Tibial nerve (tissue), 4 donors: ENCODE results near the gene TLR3. TPM values are rescaled to one million over a fixed set of nuclear protein-coding genes. Genes with fewer than 3 reads are reported as not detected.
"Not testable (repeated sequence)": the region's sequence is repeated elsewhere in the genome, so short reads cannot be mapped to it uniquely, and the experiment has no call there.

ENCODE experiments used
- DNase-seq, 2 donors: peaks; one replicate each; pipeline ENCODE4 v3.0.0-alpha.2; 2019; ENCODE audit warnings: low spot score in 2 of 2
- H3K27ac ChIP-seq, 4 donors: fragments of 200-600 bp; sonication (generic) in 3 of 4; one replicate each; pipeline ENCODE4 v1.5.1; 2017 to 2019; ENCODE audit warnings: mild to moderate bottlenecking in 1 of 4
- H3K27me3 ChIP-seq, 2 donors: fragments of 200-600 bp; sonication (generic) in 1 of 2; one replicate each; pipeline versions ENCODE4 v1.5.1 to v1.6.0; 2017 to 2019
- H3K36me3 ChIP-seq, 3 donors: fragments of 200-600 bp; sonication (generic); one replicate each; pipeline ENCODE4 v1.5.1; 2018 to 2019
- H3K4me1 ChIP-seq, 4 donors: fragments of 200-600 bp; sonication (generic) in 3 of 4; one replicate each; pipeline ENCODE4 v1.5.1; 2017 to 2019
- H3K4me3 ChIP-seq, 4 donors: fragments of 200-600 bp; sonication (generic) in 3 of 4; one replicate each; pipeline ENCODE4 v1.5.1; 2017 to 2019; ENCODE audit warnings: mild to moderate bottlenecking in 1 of 4, moderate library complexity in 1 of 4
- H3K9me3 ChIP-seq, 4 donors: fragments of 200-600 bp; sonication (generic) in 3 of 4; one replicate each; pipeline ENCODE4 v1.5.1; 2017 to 2019
- CTCF ChIP-seq, 5 experiments: fragments of 200-600 bp in 3 of 5; fragments of 450-650 bp in 2 of 5; sonication (generic) in 3 of 5; IDR thresholded peaks; one replicate each; pipeline ENCODE4 v1.5.1; 2016 to 2019; ENCODE audit warnings: antibody characterized with exemption in 5 of 5, mild to moderate bottlenecking in 3 of 5, moderate library complexity in 2 of 5
- EP300 ChIP-seq, 2 donors: sonication (generic); formaldehyde crosslinking; IDR thresholded peaks; one replicate each; pipeline ENCODE4 v1.6.1; 2017; ENCODE audit warnings: antibody characterized with exemption in 2 of 2, mild to moderate bottlenecking in 1 of 2
- POLR2A ChIP-seq, 2 donors: fragments of 450-650 bp; IDR thresholded peaks; one replicate each; pipeline ENCODE4 v1.6.1; 2017; ENCODE audit warnings: antibody characterized with exemption in 2 of 2, mild to moderate bottlenecking in 2 of 2, moderate library complexity in 2 of 2
- WGBS, 2 donors: methylation state at CpG; one replicate each; pipeline ENCODE4 v1.1.5; 2018; 5-methylcytosine and 5-hydroxymethylcytosine counted together
- total RNA-seq, 4 donors: library from RNA; depleted of rRNA; stranded (reverse); fragments of >200 nt; gene quantifications; one replicate each; pipeline ENCODE4 v1.1.0, GENCODE V29; 2016

TLR3 gene
- total RNA-seq, 4 donors from 2014 or later, result 3.9 to 13.3 (median 6.0) TPM

GRCh38 chr4:186036976-186037581 is 31.9 kb upstream of the TLR3 start:
- TF ChIP-seq CTCF (IDR thresholded peaks at IDR 0.05), result no peak
- no peak for TF ChIP-seq POLR2A (IDR thresholded peaks at IDR 0.05)
- no peak for TF ChIP-seq EP300 (IDR thresholded peaks at IDR 0.05)
- peaks cover 0 to 5% of the 10 kb centered on the region in 2 donors for H3K27me3 ChIP-seq
- DNase-seq, result no peak
- no peak overlapping the region for H3K27ac ChIP-seq
- H3K9me3 ChIP-seq, result peaks cover 0 to 7% (median 0%) of the 10 kb centered on the region in 4 donors
- WGBS, 2 donors, result 89 to 96% methylated on average over 6 of the region's 6 CpGs
- H3K4me3 ChIP-seq, result no peak overlapping the region
- no peaks in the 10 kb centered on the region for H3K36me3 ChIP-seq
- H3K4me1 ChIP-seq, result peaks cover 0 to 9% (median 0%) of the 10 kb centered on the region in 4 donors

GRCh38 chr4:186037692-186038658 is 31.0 kb upstream of the TLR3 start:
- H3K4me3 ChIP-seq, result no peak overlapping the region
- H3K9me3 ChIP-seq, result peaks cover 0 to 7% (median 0%) of the 10 kb centered on the region in 4 donors
- peaks cover 0 to 9% (median 0%) of the 10 kb centered on the region in 4 donors for H3K4me1 ChIP-seq
- H3K27me3 ChIP-seq, result peaks cover 0 to 5% of the 10 kb centered on the region in 2 donors
- no peaks in the 10 kb centered on the region for H3K36me3 ChIP-seq
- no peak overlapping the region for H3K27ac ChIP-seq
- TF ChIP-seq POLR2A (IDR thresholded peaks at IDR 0.05) (no peak), CTCF (IDR thresholded peaks at IDR 0.05) (peak; percentile 69 to 85 (median 71)), EP300 (IDR thresholded peaks at IDR 0.05) (no peak)
- 27 to 28% methylated on average over 12 of the region's 12 CpGs for WGBS, 2 donors
- peak in 1 of 2 donors; percentile 89 for DNase-seq

GRCh38 chr4:186039697-186040096 is 29.3 kb upstream of the TLR3 start:
- Histone ChIP-seq H3K36me3 (no peaks in the 10 kb centered on the region), H3K4me3 (no peak overlapping the region), H3K27me3 (peaks cover 0 to 5% of the 10 kb centered on the region in 2 donors), H3K9me3 (peaks cover 0 to 4% (median 0%) of the 10 kb centered on the region in 4 donors), H3K27ac (no peak overlapping the region), H3K4me1 (peaks cover 0 to 9% (median 0%) of the 10 kb centered on the region in 4 donors)
- TF ChIP-seq POLR2A (IDR thresholded peaks at IDR 0.05) (no peak), EP300 (IDR thresholded peaks at IDR 0.05) (no peak), CTCF (IDR thresholded peaks at IDR 0.05) (no peak)
- WGBS, 2 donors, result 62 to 68% methylated on average over 16 of the region's 16 CpGs
- no peak for DNase-seq

GRCh38 chr4:186040316-186040715 is 28.6 kb upstream of the TLR3 start:
- 85 to 89% methylated on average over 12 of the region's 12 CpGs for WGBS, 2 donors
- no peak overlapping the region for H3K27ac ChIP-seq
- TF ChIP-seq CTCF (IDR thresholded peaks at IDR 0.05) (no peak), EP300 (IDR thresholded peaks at IDR 0.05) (no peak), POLR2A (IDR thresholded peaks at IDR 0.05) (no peak)

GRCh38 chr4:186047501-186047900 is 21.5 kb upstream of the TLR3 start:
- not testable (repeated sequence) for H3K27me3 ChIP-seq, H3K4me3 ChIP-seq, H3K4me1 ChIP-seq, H3K9me3 ChIP-seq, H3K36me3 ChIP-seq, H3K27ac ChIP-seq, DNase-seq
- WGBS, 2 donors, result 64 to 83% methylated on average over 5 of the region's 5 CpGs

More at GRCh38 chr4:186040316-186040715, 28.6 kb upstream of the TLR3 start:
- no peaks in the 10 kb centered on the region for H3K9me3 ChIP-seq
- H3K27me3 ChIP-seq, result peaks cover 0 to 5% of the 10 kb centered on the region in 2 donors
- H3K4me1 ChIP-seq, result peaks cover 0 to 9% (median 0%) of the 10 kb centered on the region in 4 donors
- no peaks in the 10 kb centered on the region for H3K36me3 ChIP-seq
- DNase-seq, result no peak
- H3K4me3 ChIP-seq, result no peak overlapping the region

- H3K36me3 ChIP-seq, H3K9me3 ChIP-seq, H3K4me1 ChIP-seq, H3K4me3 ChIP-seq, DNase-seq, H3K27ac ChIP-seq, H3K27me3 ChIP-seq: not testable (repeated sequence)
- WGBS, 2 donors, result 68 to 75% methylated on average over 8 of the region's 8 CpGs
Measured at GRCh38 chr4:186050135-186050534, 18.8 kb upstream of the TLR3 start.
